Skin epidermis (tissue), 12 donors: ENCODE data around the gene CAPN15.

Experiments
- H3K27ac ChIP-seq, 21 experiments: fragments of 200-600 bp; sonication (generic) in 11 of 21; one replicate each; pipeline ENCODE4 v1.5.0; 2020; ENCODE audit warnings: mild to moderate bottlenecking in 3 of 21, inconsistent platforms in 2 of 21, moderate library complexity in 2 of 21
- H3K4me3 ChIP-seq, 7 experiments: fragments of 200-600 bp; sonication (generic) in 2 of 7; one replicate each; pipeline ENCODE4 v1.5.0; 2020; ENCODE audit warnings: inconsistent platforms in 2 of 7, mild to moderate bottlenecking in 2 of 7, moderate library complexity in 1 of 7

The CAPN15 gene

DNA sequence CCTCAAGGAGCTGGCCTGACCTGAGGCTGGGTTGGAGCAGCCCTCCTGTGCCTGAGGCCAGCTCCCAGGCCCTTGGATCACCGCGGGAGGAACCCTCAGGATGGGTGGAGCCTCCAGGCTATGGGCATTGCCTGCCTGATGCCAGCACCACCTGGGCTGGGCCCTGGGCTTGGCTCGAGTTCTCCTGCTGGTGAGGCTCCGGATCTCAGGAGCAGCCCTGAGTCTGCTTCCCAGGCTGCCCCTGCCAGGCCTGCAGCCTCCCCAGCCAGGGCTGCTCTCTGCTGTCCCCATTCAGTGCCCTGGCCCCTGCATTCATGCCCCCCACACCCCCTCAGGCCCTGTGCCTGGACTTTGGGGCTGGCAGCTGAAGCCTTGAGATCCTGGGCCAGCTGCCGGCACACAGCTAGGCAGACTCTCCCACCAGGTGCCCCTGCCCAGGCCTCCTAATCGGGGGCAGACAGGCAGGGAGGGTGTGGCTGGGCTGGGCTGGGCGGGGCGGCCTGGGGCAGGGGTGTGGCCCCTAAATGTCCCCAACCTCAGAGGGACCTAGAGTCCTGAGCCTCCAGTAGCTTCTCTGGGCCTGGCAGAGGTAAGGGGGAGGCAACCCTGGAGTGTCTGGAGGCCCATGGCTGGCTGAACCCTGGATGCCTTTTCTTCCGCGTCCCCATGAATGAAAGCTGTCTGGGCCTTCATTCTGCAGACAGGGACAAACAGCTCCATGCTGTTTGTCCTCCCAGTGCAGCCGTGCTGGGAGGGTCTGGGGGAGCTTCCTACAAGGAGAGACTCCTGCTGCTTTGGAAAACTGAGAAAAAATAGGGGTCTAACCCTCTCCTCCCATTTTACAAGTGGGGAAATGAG lies 41.1 kb downstream of the CAPN15 start:
- peak overlapping the region; percentile 56 to 93 (median 87) for H3K27ac ChIP-seq

DNA sequence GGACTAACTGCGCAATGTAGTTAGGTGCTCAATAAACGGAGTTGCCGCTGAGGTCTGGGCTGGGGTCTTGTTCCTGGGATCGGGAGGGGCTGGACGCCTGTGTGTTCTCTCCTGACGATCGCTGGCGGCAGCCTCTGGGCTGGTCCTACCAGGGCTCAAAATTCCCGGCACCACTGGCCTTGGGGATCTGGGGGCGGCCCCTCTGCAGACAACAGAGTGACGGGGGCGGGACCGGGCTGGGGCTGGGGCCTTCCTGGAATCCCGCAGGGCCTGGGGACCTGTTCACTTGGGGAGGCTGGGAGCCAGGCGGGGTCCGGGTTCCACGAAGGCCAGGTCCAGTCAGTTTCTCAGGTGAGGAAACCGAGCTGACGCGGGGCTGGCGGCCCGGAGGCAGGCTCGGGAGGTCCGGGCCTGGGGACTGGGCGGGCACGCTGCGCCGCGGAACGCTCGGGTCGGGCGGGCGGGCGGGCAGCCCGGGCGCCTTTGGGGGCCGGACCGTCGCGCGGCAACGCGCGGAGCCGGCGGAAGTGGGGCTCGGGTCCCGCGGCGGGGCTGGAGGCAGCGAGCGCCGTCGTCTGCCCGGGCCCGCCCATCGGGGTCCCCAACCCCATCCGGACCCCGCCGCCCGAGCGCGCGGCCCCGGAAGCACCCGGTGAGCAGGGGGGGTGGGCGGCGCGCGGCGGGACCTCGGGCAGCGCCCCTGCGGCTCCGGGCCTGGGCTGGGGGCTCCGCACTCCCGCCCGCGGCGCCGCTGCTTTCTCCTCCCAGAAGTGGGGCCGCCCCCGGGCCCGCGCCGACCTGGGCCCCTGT lies 42.1 kb downstream of the CAPN15 start, which contains the start of gene PIGQ:
Gene PIGQ (plus strand): TSS at position 524 of the 810 bp plus-strand sequence. CDS start 4,107 bp downstream, outside the sequence.
- Histone ChIP-seq H3K4me3 (peak within 1 kb of the TSS; percentile 72 to 98 (median 95)), H3K27ac (peak within 1 kb of the TSS; percentile 56 to 93 (median 87))

More for the DNA sequence above, 41.1 kb downstream of the CAPN15 start:
- H3K4me3 ChIP-seq = peak overlapping the region in 3 of 7 experiments; percentile 95 to 98 (median 98)

DNA sequence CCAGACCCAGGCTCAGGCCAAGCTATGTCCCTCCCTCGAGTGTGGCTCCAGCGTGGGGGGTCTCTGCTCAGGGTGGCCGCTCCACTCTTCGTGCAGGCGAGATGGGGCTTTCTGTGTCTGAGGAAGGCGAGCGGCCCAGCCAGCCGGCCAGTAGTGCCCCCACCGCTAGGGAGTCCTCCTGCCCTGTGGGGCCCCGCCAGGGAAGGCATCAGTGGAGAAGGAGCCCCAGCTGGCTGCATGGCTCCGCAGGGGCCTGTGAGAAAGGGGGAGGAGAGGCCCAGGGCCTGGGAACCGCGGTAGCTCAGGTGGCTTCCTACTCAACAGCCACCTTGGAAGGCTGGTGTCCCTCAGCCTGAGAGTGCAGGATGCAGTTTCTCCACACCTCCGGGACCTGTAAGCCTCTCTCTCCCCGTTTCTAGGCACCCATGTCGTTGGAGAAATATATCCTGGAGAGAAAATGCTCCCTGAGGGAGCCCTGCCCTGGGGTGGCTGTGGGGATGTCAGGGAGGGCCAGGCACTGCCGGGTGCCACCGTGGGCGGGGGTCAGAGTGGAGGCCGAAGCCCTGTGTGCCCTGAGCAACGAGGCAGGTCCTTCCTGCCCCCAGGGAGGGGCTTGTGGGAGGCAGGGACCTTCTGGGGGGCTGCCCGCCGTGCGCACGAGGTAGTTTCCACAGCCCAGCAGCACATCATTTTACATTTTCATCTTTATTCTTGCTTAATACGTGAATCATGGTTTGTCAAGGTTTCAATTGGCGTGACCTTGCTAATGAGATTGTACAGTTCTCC lies 45.5 kb downstream of the CAPN15 start:
- H3K27ac ChIP-seq = no peak overlapping the region
- H3K4me3 ChIP-seq = no peak overlapping the region

DNA sequence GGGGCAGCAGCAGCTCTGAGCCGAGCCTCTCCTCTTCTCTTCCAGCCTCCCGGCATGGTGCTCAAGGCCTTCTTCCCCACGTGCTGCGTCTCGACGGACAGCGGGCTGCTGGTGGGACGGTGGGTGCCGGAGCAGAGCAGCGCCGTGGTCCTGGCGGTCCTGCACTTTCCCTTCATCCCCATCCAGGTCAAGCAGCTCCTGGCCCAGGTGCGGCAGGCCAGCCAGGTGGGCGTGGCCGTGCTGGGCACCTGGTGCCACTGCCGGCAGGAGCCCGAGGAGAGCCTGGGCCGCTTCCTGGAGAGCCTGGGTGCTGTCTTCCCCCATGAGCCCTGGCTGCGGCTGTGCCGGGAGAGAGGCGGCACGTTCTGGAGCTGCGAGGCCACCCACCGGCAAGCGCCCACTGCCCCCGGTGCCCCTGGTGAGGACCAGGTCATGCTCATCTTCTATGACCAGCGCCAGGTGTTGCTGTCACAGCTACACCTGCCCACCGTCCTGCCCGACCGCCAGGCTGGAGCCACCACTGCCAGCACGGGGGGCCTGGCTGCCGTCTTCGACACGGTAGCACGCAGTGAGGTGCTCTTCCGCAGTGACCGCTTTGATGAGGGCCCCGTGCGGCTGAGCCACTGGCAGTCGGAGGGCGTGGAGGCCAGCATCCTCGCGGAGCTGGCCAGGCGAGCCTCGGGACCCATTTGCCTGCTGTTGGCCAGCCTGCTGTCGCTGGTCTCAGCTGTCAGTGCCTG lies 46.7 kb downstream of the CAPN15 start:
- no peak overlapping the region for H3K4me3 ChIP-seq
- no peak overlapping the region for H3K27ac ChIP-seq

DNA sequence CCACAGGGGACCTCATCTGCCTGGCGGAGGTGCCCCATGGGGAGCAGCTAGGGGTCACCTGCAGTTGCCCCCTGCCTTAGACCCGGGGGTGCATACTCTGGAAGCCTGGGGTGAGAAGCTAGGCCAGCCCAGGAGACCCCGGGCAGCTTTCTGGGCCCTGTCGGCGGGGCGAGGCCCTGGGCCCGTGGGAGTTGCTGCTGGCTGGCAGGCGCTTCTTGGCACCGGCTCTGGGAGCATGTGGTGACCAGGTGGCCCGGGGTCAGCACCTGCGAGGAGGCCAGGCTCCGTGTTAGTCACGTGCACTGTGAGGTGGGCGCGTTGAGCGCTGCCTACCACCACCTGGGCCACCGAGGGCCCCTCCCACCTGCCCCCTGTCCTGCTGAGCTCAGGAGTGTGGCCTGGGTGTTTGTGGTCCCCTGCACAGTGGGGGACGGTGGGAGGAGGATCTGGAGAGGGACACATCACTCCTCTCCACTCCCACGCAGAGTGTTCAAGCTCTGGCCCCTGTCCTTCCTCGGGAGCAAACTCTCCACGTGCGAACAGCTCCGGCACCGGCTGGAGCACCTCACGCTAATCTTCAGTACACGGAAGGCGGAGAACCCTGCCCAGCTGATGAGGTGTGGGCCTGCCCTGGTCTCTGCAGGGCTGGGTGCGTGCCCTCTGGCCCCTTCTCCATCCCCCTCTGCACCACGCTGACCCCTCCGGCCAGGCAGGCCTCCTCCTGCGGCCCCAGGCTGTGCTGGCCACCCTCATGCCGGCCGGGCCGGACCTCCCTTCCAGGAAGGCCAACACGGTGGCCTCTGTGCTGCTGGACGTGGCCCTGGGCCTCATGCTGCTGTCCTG lies 48.1 kb downstream of the CAPN15 start:
- no peak overlapping the region for H3K4me3 ChIP-seq
- no peak overlapping the region for H3K27ac ChIP-seq

DNA sequence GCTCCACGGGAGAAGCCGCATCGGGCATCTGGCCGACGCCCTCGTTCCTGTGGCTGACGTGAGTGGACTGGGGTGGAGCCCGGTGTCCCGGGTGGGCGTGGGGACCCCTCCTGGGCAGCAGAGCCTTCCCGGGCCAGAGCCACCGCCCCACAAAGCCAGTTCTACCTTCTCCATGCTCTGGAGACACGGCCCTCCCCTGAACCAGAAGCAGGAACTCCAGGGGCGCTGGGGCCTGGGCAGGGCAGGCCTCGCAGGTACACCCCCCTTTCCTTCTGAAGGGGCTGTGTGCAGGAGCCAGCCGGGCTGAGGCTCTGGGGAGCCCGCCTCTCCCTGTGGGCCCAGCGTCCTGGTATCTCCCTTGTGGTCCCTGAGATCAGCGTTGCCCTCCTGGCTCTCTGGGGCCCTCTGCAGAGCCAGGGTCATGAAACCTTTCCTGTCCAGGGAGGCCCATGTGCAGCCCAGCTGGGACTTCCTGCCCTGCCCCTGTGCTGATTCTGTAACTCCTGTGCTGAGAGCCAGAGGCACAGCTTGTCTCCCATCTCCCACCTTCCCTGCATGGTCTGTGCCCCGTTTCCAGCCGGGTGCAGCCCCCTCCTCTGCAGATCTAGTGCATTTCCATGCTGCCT lies 48.8 kb downstream of the CAPN15 start:
- Histone ChIP-seq H3K4me3 (no peak overlapping the region), H3K27ac (no peak overlapping the region)

DNA sequence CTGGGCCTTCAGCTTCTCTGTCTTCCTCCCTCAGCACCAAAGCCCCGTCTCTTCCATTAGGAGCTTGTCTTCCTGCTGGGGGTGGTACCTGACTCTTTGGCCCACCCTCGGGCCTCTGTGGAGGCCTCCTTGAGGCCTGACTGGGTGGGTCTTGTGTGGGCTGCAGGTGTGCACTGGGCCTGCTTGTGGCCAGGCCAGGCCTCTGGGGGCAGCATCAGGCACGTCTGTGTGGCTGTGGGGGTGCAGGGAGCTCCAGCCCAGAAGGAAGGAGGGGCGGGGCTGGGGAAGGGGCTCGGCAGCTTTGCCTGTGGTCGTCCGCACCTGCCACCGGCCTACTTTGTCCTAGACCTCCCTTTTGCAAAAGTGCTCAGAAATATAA lies 49.3 kb downstream of the CAPN15 start:
- Histone ChIP-seq H3K4me3 (no peak overlapping the region), H3K27ac (no peak overlapping the region)

DNA sequence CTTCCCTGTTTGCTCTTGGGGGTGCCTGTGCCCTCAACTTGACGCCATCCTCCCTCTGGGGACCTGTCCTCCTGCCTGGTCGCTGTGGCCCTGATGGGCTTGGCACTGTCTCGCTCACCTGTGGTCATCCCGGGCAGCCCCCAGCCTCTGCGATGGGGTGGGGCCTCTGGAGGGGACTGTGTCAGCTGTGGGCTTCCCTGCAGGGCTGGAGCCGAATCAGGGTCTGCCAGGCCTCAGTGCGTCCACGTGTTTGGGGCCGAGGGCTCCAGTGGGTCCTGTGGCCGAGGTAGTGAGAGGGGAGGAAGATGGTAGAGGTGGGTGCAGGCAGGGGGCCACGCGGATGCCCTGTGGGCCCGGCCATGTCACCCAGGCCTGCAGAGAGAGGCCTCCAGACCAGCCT lies 50.3 kb downstream of the CAPN15 start:
- H3K4me3 ChIP-seq = no peak overlapping the region
- H3K27ac ChIP-seq = no peak overlapping the region

DNA sequence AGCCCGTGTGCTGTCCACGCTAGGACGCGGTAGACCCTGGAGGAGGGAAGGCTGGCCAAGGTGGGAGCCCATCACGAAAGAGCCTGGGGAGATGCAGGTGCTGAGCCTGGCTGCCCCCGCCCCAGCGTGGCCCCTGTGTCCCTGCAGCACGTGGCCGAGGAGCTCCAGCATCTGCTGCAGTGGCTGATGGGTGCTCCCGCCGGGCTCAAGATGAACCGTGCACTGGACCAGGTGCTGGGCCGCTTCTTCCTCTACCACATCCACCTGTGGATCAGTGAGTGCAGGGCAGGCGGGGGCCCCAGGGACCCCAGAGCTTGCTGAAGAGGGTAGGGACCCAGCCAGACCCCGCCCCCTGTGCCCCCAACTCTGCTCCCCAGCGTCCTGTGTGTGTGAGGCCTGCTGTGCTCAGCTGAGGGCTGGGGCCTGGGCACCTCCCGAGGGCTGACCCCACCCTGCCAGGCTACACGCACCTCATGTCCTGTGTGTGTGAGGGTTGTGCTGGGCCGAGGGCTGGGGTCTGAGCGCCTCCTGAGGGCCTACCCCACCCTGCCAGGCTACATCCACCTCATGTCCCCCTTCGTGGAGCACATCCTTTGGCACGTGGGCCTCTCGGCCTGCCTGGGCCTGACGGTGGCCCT lies 50.8 kb downstream of the CAPN15 start:
- Histone ChIP-seq H3K27ac (no peak overlapping the region), H3K4me3 (no peak overlapping the region)

DNA sequence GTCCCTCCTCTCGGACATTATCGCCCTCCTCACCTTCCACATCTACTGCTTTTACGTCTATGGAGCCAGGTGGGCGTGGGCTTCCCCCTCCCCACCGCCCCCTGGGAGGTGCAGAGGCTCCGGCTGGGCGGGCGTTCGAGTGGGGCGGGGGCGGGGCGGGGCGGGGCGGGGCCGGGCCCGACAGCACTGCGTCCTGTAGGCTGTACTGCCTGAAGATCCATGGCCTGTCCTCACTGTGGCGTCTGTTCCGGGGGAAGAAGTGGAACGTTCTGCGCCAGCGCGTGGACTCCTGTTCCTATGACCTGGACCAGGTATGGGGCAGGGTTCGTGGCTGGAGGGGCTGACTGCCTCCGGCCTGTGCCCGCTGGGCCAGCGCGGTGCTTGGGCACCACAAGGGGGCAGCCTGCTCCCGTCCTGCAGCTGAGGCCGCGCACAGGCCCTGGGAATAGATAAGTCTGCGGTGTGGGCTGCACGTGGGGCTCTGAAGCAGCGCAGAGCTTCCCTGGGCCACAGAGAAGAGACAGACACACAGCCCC lies 51.4 kb downstream of the CAPN15 start:
- H3K4me3 ChIP-seq = no peak overlapping the region
- no peak overlapping the region for H3K27ac ChIP-seq

DNA sequence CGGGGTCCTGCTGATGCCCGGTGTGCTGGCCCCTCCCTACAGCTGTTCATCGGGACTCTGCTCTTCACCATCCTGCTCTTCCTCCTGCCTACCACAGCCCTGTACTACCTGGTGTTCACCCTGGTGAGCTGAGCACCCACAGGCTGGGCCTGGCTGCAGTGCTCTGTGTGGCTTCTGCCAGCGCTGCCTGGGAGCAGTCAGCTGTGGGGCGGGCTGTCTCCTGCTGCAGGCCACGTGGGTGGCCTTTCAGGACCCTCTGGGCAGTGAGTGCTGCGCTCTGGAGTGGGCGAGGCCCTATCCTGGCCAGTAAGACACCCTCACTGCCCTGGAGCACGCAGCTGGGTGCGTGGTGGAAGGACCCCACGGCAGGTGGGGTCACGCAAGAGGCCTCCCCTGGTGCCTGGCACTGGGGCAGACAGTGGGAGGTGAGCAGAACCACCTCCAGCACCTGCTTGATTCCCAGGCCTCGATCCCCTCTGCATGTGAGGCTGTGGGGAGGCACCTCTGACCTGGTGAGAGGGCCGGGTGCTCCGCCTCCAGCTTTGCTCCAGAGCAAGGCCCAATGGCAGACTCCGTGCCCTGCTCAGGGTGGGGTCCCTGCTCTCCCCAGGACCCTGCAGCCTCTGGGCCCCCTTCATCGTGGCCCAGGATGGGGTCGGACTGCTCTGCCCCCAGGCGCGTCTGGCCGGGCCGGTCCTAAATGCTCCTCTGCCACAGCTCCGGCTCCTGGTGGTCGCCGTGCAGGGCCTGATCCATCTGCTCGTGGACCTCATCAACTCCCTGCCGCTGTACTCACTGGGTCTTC lies 52.8 kb downstream of the CAPN15 start:
- no peak overlapping the region for H3K4me3 ChIP-seq
- no peak overlapping the region for H3K27ac ChIP-seq

DNA sequence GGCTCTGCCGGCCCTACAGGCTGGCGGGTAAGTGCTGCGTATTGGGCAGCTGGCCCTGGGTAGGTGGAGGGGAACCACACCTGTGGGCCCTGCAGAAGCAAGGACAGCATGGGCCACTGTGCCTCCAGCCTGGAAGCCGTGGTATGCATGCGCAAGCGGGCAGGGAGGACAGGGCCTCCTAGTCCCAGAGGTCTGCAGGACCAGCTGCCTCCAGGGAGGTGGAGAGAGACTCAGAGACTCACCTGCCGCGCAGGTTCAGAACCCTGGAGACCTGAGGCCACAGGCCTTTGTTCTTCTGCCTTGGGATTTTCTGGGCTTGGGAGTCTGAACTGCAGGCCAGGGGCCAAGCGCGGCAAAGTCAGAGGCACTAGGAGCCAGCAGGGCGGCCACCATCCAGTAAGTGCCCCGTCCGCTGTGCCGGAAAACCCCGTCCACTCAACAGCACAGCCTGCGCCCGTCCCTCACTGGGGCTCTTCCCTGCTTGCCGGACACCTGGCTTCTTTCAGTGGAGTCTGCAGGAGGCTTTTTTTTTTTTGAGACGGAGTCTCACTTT lies 53.5 kb downstream of the CAPN15 start:
- no peak overlapping the region for H3K4me3 ChIP-seq
- H3K27ac ChIP-seq = no peak overlapping the region

DNA sequence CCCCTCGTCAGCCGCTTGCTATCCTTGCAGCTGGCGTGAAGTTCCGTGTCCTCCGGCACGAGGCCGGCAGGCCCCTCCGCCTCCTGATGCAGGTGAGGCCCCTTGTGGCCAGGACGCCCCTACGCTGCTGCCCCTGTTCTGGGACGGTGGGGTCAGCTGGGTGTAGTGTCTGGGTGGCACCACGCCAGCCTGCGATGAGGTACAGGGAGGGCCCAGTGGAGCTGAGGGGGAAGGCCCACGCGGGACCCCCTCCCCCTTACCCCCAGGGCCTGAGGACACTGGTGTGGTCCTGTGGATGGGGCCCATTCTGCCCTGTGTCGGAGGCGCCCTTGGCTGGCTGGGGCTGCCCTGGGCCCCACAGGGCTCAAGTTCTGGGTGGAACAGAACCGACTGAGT lies 54.7 kb downstream of the CAPN15 start:
- Histone ChIP-seq H3K27ac (no peak overlapping the region), H3K4me3 (no peak overlapping the region)

DNA sequence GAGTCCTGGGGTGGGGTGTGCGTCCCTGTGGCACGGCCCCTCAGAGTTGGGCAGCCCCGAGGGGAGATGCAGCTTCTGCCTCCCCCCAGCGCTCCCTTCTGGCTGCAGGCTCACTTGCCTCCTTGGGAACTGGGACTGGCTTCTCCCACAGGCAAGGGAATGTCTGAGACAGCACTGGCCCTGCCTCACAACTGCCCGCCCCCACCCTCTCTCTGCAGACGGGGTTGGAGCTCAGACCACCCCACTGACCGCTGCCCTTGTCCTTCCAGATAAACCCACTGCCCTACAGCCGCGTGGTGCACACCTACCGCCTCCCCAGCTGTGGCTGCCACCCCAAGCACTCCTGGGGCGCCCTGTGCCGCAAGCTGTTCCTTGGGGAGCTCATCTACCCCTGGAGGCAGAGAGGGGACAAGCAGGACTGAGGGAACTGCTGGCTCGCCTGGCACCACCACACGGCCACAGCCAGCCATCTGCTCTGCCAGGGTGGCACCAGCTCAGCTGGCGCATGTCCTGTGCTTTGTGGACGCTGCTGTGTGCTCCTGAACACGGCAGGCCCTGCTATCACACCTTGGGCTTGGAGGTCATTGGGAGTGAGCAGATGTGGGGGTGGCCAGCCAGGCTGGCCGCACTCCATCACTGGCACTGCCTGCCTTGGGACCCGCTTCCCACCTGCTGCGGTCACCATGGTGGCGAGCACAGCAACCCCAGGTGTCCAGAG lies 55.3 kb downstream of the CAPN15 start:
- H3K27ac ChIP-seq = no peak overlapping the region
- H3K4me3 ChIP-seq = no peak overlapping the region

DNA sequence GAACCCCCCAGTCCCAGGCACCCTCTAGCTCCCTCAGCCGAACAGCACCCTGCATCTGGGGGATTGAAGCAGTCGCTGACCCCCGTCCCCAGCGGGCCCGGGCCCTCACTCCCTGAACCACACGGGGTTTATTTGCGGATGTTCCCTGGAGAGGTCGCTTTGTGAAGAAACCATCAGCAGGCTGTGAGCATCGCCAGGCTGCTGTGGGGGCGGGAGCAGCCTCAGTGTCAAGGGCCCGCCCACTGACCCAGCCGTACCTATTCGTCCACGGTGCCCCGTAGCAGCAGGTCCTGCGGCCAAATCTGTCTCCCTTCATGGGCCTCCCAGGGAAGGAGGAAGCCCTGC lies 55.9 kb downstream of the CAPN15 start:
- Histone ChIP-seq H3K4me3 (no peak overlapping the region), H3K27ac (no peak overlapping the region)
